Sigmoid colon (tissue), 7 donors: Measurements from ENCODE around the gene CYB5B. TPM values are rescaled to one million over a fixed set of nuclear protein-coding genes. Genes with fewer than 3 reads are reported as not detected.

Experiments used
- DNase-seq: peaks from one replicate; pipeline ENCODE4 v3.0.0-alpha.2; 2019
- H3K27ac ChIP-seq, 4 donors: fragments of 200-600 bp; sonication (generic); one replicate each; pipeline ENCODE4 v1.5.1; 2016 to 2019; ENCODE audit warnings: mild to moderate bottlenecking in 1 of 4
- H3K27me3 ChIP-seq, 3 donors: fragments of 200-600 bp; sonication (generic); one replicate each; pipeline ENCODE4 v1.5.1; 2019; ENCODE audit warnings: mild to moderate bottlenecking in 1 of 3
- H3K36me3 ChIP-seq, 4 donors: fragments of 200-600 bp; sonication (generic); one replicate each; pipeline ENCODE4 v1.5.1; 2016 to 2019
- H3K4me1 ChIP-seq, 4 donors: fragments of 200-600 bp; sonication (generic); one replicate each; pipeline ENCODE4 v1.5.1; 2017 to 2019
- H3K4me3 ChIP-seq, 4 donors: fragments of 200-600 bp; sonication (generic); one replicate each; pipeline ENCODE4 v1.5.1; 2017 to 2019; ENCODE audit warnings: mild to moderate bottlenecking in 2 of 4, moderate library complexity in 1 of 4
- H3K9me3 ChIP-seq, 4 donors: fragments of 200-600 bp in 3 of 4; sonication (generic) in 3 of 4; one replicate each; pipeline versions ENCODE4 v1.5.1 to v1.6.1; 2013 to 2019
- CTCF ChIP-seq, 4 experiments: fragments of 450-650 bp in 3 of 4; fragments of 200-600 bp in 1 of 4; IDR thresholded peaks; one replicate each; pipeline ENCODE4 v1.5.1; 2016 to 2019; ENCODE audit warnings: antibody characterized with exemption in 4 of 4, mild to moderate bottlenecking in 3 of 4, moderate library complexity in 2 of 4
- EP300 ChIP-seq, 4 donors: sonication (generic); formaldehyde crosslinking; IDR thresholded peaks; one replicate each; pipeline ENCODE4 v1.6.1; 2017; ENCODE audit warnings: antibody characterized with exemption in 4 of 4
- POLR2A ChIP-seq, 2 donors: fragments of 450-650 bp; IDR thresholded peaks; one replicate each; pipeline ENCODE4 v1.6.1; 2016; ENCODE audit warnings: antibody characterized with exemption in 2 of 2, mild to moderate bottlenecking in 2 of 2, moderate library complexity in 2 of 2
- POLR2AphosphoS5 ChIP-seq, 4 donors: sonication (generic); formaldehyde crosslinking; IDR thresholded peaks; one replicate each; pipeline ENCODE4 v1.6.1; 2017; ENCODE audit warnings: antibody characterized with exemption in 4 of 4
- WGBS, 2 donors: extraction: QIAGEN DNeasy Blood & Tissue Kit; methylation state at CpG; one replicate each; pipeline ENCODE4 v1.1.7; 2013; 5-methylcytosine and 5-hydroxymethylcytosine counted together
- intact Hi-C: fragments of 100-400 bp; cut with DNase I; formaldehyde crosslinking; loops from one replicate; pipeline ENCODE4 v1.15.1; 2023
- polyA plus RNA-seq, 3 donors: library from polyadenylated mRNA; stranded (reverse); fragments of 200-250 nt; gene quantifications; one replicate each; pipeline ENCODE4 v1.2.3, GENCODE V29; 2013
- total RNA-seq, 4 donors: library from RNA; depleted of rRNA; stranded (reverse); fragments of >200 nt; gene quantifications; one replicate each; pipeline ENCODE4 v1.1.0, GENCODE V29; 2016
- donor health status: healthy with polysubstance abuse.
- donor health status: Bipolar disorder and iron deficiency.
- donor health status: healthy.

The CYB5B gene
- total and polyA plus RNA-seq, 7 donors: 24.4 to 196 (median 43.8) TPM

GRCh38 chr16:69410219-69410990, 14.0 kb upstream of the CYB5B start:
- no peaks in the 10 kb centered on the region for H3K36me3 ChIP-seq
- H3K4me3 ChIP-seq: no peak overlapping the region
- H3K4me1 ChIP-seq: no peaks in the 10 kb centered on the region
- no peak for DNase-seq
- H3K27ac ChIP-seq: no peak overlapping the region
- intact Hi-C loops: no loop called here
- H3K27me3 ChIP-seq: no peaks in the 10 kb centered on the region
- H3K9me3 ChIP-seq: no peaks in the 10 kb centered on the region
- TF ChIP-seq POLR2A (IDR thresholded peaks at IDR 0.05): no peak
- TF ChIP-seq POLR2AphosphoS5 (IDR thresholded peaks at IDR 0.05): no peak
- TF ChIP-seq CTCF (IDR thresholded peaks at IDR 0.05): no peak
- no peak for TF ChIP-seq EP300 (IDR thresholded peaks at IDR 0.05)
- 67 to 77% methylated on average over 6 of the region's 6 CpGs for WGBS, 2 donors

GRCh38 chr16:69411064-69411985, 13.1 kb upstream of the CYB5B start:
- Histone ChIP-seq H3K4me1 (no peaks in the 10 kb centered on the region), H3K27me3 (no peaks in the 10 kb centered on the region), H3K4me3 (no peak overlapping the region), H3K27ac (no peak overlapping the region), H3K9me3 (no peaks in the 10 kb centered on the region), H3K36me3 (no peaks in the 10 kb centered on the region)
- intact Hi-C loops: no loop called here
- TF ChIP-seq POLR2A (IDR thresholded peaks at IDR 0.05) (no peak), EP300 (IDR thresholded peaks at IDR 0.05) (no peak), CTCF (IDR thresholded peaks at IDR 0.05) (no peak), POLR2AphosphoS5 (IDR thresholded peaks at IDR 0.05) (no peak)
- 90% methylated on average over 18 of the region's 18 CpGs for WGBS, 2 donors
- no peak for DNase-seq

GRCh38 chr16:69412287-69412686, 12.1 kb upstream of the CYB5B start:
- H3K27me3 ChIP-seq: no peaks in the 10 kb centered on the region
- no peak for DNase-seq
- no peak for TF ChIP-seq CTCF (IDR thresholded peaks at IDR 0.05)
- no peaks in the 10 kb centered on the region for H3K9me3 ChIP-seq
- H3K4me3 ChIP-seq: no peak overlapping the region
- no peaks in the 10 kb centered on the region for H3K36me3 ChIP-seq
- WGBS, 2 donors: 90 to 91% methylated on average over 12 of the region's 12 CpGs
- no peak overlapping the region for H3K27ac ChIP-seq
- intact Hi-C loops: no loop called here
- H3K4me1 ChIP-seq: no peaks in the 10 kb centered on the region

GRCh38 chr16:69413045-69413664, 11.3 kb upstream of the CYB5B start:
- intact Hi-C loops: no loop called here

More at GRCh38 chr16:69413045-69413664, 11.3 kb upstream of the CYB5B start:
- no peaks in the 10 kb centered on the region for H3K9me3 ChIP-seq
- H3K27ac ChIP-seq: no peak overlapping the region
- H3K36me3 ChIP-seq: no peaks in the 10 kb centered on the region
- H3K4me3 ChIP-seq: no peak overlapping the region
- H3K4me1 ChIP-seq: peaks cover 0 to 5% (median 0%) of the 10 kb centered on the region in 4 donors
- WGBS, 2 donors: 92 to 93% methylated on average over 7 of the region's 7 CpGs
- no peak for DNase-seq
- no peaks in the 10 kb centered on the region for H3K27me3 ChIP-seq
- TF ChIP-seq EP300 (IDR thresholded peaks at IDR 0.05) (no peak), POLR2A (IDR thresholded peaks at IDR 0.05) (no peak), POLR2AphosphoS5 (IDR thresholded peaks at IDR 0.05) (no peak), CTCF (IDR thresholded peaks at IDR 0.05) (no peak)
